K562 (cell line): Measurements from ENCODE around the gene TRABD2B. TPM values are rescaled to one million over a fixed set of nuclear protein-coding genes. Genes with fewer than 3 reads are reported as not detected.

Source experiments
- ATAC-seq: fragments of 200-7000 bp; cut with Tn5 transposase; 3 replicates; pipeline ENCODE4 v1.9.1; 2020; ENCODE audit warnings: moderate library complexity
- BruUV-seq: library from RNA; stranded (reverse); fragments of 400-500 nt; replicated peaks from 2 replicates; lab custom pipeline; 2021; lab: Mats Ljungman, UMichigan
- CTCF ChIA-PET: fragments of 300-600 bp; formaldehyde crosslinking; extraction: SDS; loops from one replicate; lab custom pipeline; 2021; ENCODE audit warnings: low intra/inter-chr PET ratio; lab: Yijun Ruan, JAX
- POLR2A ChIA-PET: fragments of 300-600, 350-650 bp; sonication (Branson Sonifier 250); formaldehyde crosslinking; extraction: SDS; loops from one replicate; lab custom pipeline; 2021; ENCODE audit warnings: antibody characterized with exemption, inconsistent platforms; lab: Yijun Ruan, JAX
- DNase-seq, 4 experiments: peaks; one replicate each; pipeline versions ENCODE4 v3.0.0 to v3.0.0-alpha.2; 2011 to 2018; ENCODE audit warnings: low spot score in 3 of 4, mixed read lengths in 3 of 4; ENCODE audit errors: extremely low read depth in 1 of 4
- FAIRE-seq: peaks from 2 replicates; lab custom pipeline; 2011; peaks lifted over from hg19 to GRCh38; lab: Jason Lieb, UNC
- H2AFZ ChIP-seq: 2 replicates; pipeline ENCODE4 v1.6.0; 2011; ENCODE audit warnings: low read depth, low read length, control low read depth, inconsistent platforms
- H3K27ac ChIP-seq: fragments of 200-600 bp; 3 replicates; pipeline ENCODE4 v1.8.0; 2011; ENCODE audit warnings: low read depth, mild to moderate bottlenecking, control low read depth, inconsistent platforms, low read length, moderate library complexity, mixed read lengths; ENCODE audit errors: extremely low read depth
- H3K27me3 ChIP-seq, 2 experiments: fragments of 300-600 bp in 1 of 2; 2 replicates in 1 of 2; 3 replicates in 1 of 2; pipeline versions ENCODE4 v1.6.0 to v1.8.0; 2011; ENCODE audit warnings: inconsistent platforms in 2 of 2, low read length in 2 of 2, mild to moderate bottlenecking in 1 of 2, mixed read lengths in 1 of 2, moderate library complexity in 1 of 2; ENCODE audit not compliant: control insufficient read depth in 2 of 2, insufficient read depth in 2 of 2
- H3K36me3 ChIP-seq: fragments of 300-600 bp; 3 replicates; pipeline ENCODE4 v1.8.0; 2011; ENCODE audit warnings: mild to moderate bottlenecking, low read length, inconsistent platforms; ENCODE audit not compliant: control insufficient read depth, insufficient read depth
- H3K4me1 ChIP-seq, 2 experiments: fragments of 200-600 bp in 1 of 2; replicated peaks in 1 of 2; 2 replicates in 1 of 2; 3 replicates in 1 of 2; pipeline versions ENCODE4 v1.5.1 to v1.8.0; 2011; ENCODE audit warnings: inconsistent platforms in 2 of 2, low read length in 2 of 2, mild to moderate bottlenecking in 1 of 2, mixed read lengths in 1 of 2, moderate library complexity in 1 of 2; ENCODE audit not compliant: control insufficient read depth in 2 of 2, insufficient read depth in 2 of 2
- H3K4me2 ChIP-seq: 2 replicates; pipeline ENCODE4 v1.6.1; 2011; ENCODE audit warnings: low read length, control low read depth, inconsistent platforms, mixed read lengths; ENCODE audit not compliant: insufficient read depth
- H3K4me3 ChIP-seq: fragments of 200-600 bp; sonication (generic), shearing (Covaris generic); 2 replicates; pipeline ENCODE4 v1.5.1; 2016; ENCODE audit warnings: control low read depth, inconsistent platforms
- H3K79me2 ChIP-seq: fragments of 200-600 bp; 3 replicates; pipeline ENCODE4 v1.8.0; 2011; ENCODE audit warnings: low read length, inconsistent platforms; ENCODE audit not compliant: control insufficient read depth, insufficient read depth
- H3K9ac ChIP-seq, 2 experiments: 2 replicates each; pipeline versions ENCODE4 v1.6.0 to v1.6.1; 2011; ENCODE audit warnings: low read depth in 2 of 2, low read length in 2 of 2, control low read depth in 1 of 2, inconsistent platforms in 1 of 2, mild to moderate bottlenecking in 1 of 2, mixed read lengths in 1 of 2; ENCODE audit not compliant: insufficient read depth in 1 of 2
- H3K9me1 ChIP-seq: one replicate; pipeline ENCODE4 v1.6.0; 2011; ENCODE audit warnings: inconsistent platforms, mild to moderate bottlenecking, low read length, moderate library complexity; ENCODE audit not compliant: control insufficient read depth, insufficient read depth
- H3K9me3 ChIP-seq: replicated peaks from 2 replicates; pipeline ENCODE4 v1.5.1; 2011; ENCODE audit warnings: low read depth, low read length, inconsistent platforms; ENCODE audit not compliant: control insufficient read depth, insufficient read depth
- H4K20me1 ChIP-seq: replicated peaks from 2 replicates; pipeline ENCODE4 v1.6.1; 2011; ENCODE audit warnings: low read length, inconsistent platforms, mixed read lengths; ENCODE audit not compliant: control insufficient read depth, insufficient read depth
- DDX20 ChIP-seq: fragments of 450-650 bp; IDR thresholded peaks from 2 replicates; pipeline ENCODE4 v1.6.1; 2016; ENCODE audit warnings: missing genetic modification characterization, low read depth, mild to moderate bottlenecking, missing compliant biosample characterization, moderate library complexity
- ETV6 ChIP-seq, 3 experiments: fragments of 150-350 bp in 1 of 3; sonication (generic) in 1 of 3; formaldehyde crosslinking in 1 of 3; IDR thresholded peaks; 2 replicates each; pipeline versions ENCODE4 v1.6.1 to v1.8.0; 2014 to 2022; ENCODE audit warnings: borderline replicate concordance in 2 of 3, low read depth in 2 of 3, antibody characterized with exemption in 1 of 3, low read length in 1 of 3, mild to moderate bottlenecking in 1 of 3, missing genetic modification reagents in 1 of 3
- FOXA3 ChIP-seq, 2 experiments: fragments of 450-650 bp in 1 of 2; sonication (generic) in 1 of 2; formaldehyde crosslinking; IDR thresholded peaks in 1 of 2; conservative IDR thresholded peaks in 1 of 2; 2 replicates each; pipeline versions ENCODE4 v1.4.0 to v1.8.0; 2020 to 2022; ENCODE audit warnings: mild to moderate bottlenecking in 2 of 2, missing genetic modification reagents in 1 of 2
- FOXK1 ChIP-seq: sonication (generic); formaldehyde crosslinking; IDR thresholded peaks from 2 replicates; pipeline ENCODE4 v1.8.0; 2022; ENCODE audit warnings: missing genetic modification reagents, mild to moderate bottlenecking, borderline replicate concordance
- GABPB1 ChIP-seq: sonication (generic); formaldehyde crosslinking; IDR thresholded peaks from 2 replicates; pipeline ENCODE4 v1.8.0; 2022; ENCODE audit warnings: mild to moderate bottlenecking, missing genetic modification reagents
- GABPB2 ChIP-seq: fragments of 250-450 bp; sonication (Bioruptor Pico); conservative IDR thresholded peaks from 2 replicates; pipeline ENCODE4 v1.5.1; 2021; ENCODE audit warnings: mild to moderate bottlenecking
- PPARD ChIP-seq: fragments of 250-450 bp; sonication (Bioruptor Pico); IDR thresholded peaks from 2 replicates; pipeline ENCODE4 v1.8.0; 2022; ENCODE audit warnings: inconsistent platforms, mild to moderate bottlenecking, moderate library complexity
- PRMT5 ChIP-seq: sonication (generic); formaldehyde crosslinking; IDR thresholded peaks from 2 replicates; pipeline ENCODE4 v1.5.0; 2020; ENCODE audit warnings: missing genetic modification reagents
- RBBP5 ChIP-seq: fragments of 200-600 bp; sonication (generic); IDR thresholded peaks from 2 replicates; pipeline ENCODE4 v1.6.1; 2012; ENCODE audit warnings: borderline replicate concordance, mild to moderate bottlenecking, low read length, control low read depth, inconsistent platforms; ENCODE audit not compliant: insufficient read depth, poor library complexity, severe bottlenecking
- SMARCA5 ChIP-seq: fragments of 450-650 bp; IDR thresholded peaks from 2 replicates; pipeline ENCODE4 v1.6.1; 2016
- TOE1 ChIP-seq, 2 experiments: fragments of 450-650 bp in 1 of 2; sonication (generic) in 1 of 2; formaldehyde crosslinking in 1 of 2; IDR thresholded peaks; 2 replicates each; pipeline versions ENCODE4 v1.7.1 to v1.8.0; 2016 to 2022; ENCODE audit warnings: borderline replicate concordance in 2 of 2, mild to moderate bottlenecking in 2 of 2, antibody characterized with exemption in 1 of 2, inconsistent platforms in 1 of 2, low read depth in 1 of 2, missing genetic modification reagents in 1 of 2, moderate library complexity in 1 of 2
- ZBTB34 ChIP-seq: fragments of 250-450 bp; sonication (Bioruptor Pico); IDR thresholded peaks from 2 replicates; pipeline ENCODE4 v1.8.0; 2021; ENCODE audit warnings: mild to moderate bottlenecking, moderate library complexity
- ZNF12 ChIP-seq: sonication (generic); formaldehyde crosslinking; IDR thresholded peaks from 2 replicates; pipeline ENCODE4 v1.4.0; 2020; ENCODE audit warnings: mild to moderate bottlenecking, missing genetic modification reagents
- WGBS: fragments of 100-300 bp; shearing (Covaris generic); methylation state at CpG from one replicate; pipeline ENCODE4 v1.1.6; 2016; ENCODE audit warnings: low coverage, mixed read lengths; ENCODE audit not compliant: insufficient coverage; ENCODE audit errors: missing lambda C conversion rate; 5-methylcytosine and 5-hydroxymethylcytosine counted together
- in situ Hi-C: fragments of 300-500 bp; cut with MboI; formaldehyde crosslinking; loops from 4 replicates; pipeline ENCODE4 v1.15.0; 2018; ENCODE audit warnings: inconsistent platforms, mixed read lengths
- intact Hi-C: fragments of 100-400 bp; cut with micrococcal nuclease; formaldehyde crosslinking; loops from 2 replicates; pipeline ENCODE4 v1.14.2; 2022
- polyA plus RNA-seq, 8 experiments: library from polyadenylated mRNA; depleted of rRNA in 4 of 8; stranded (reverse) in 5 of 8; unstranded in 3 of 8; fragments of >200 nt; fragmentation: Nextera tagmentation in 2 of 8; fragmentation: Illumina TruSeq in 1 of 8; extraction: Ambion mirVana in 2 of 8; extraction: Trizol in 1 of 8; gene quantifications; 2 replicates each; pipeline versions ENCODE4 v1.2.1 to v1.2.3, GENCODE V29; 2011 to 2014; ENCODE audit warnings: inconsistent platforms in 1 of 8, missing spikeins in 1 of 8
- total RNA-seq, 7 experiments: library from RNA; depleted of rRNA in 6 of 7; stranded (reverse); fragments of >200 nt in 6 of 7; fragmentation: Illumina TruSeq in 2 of 7; extraction: Trizol in 2 of 7; gene quantifications; 2 replicates each; pipeline versions ENCODE4 v1.2.1 to v1.2.3, GENCODE V29; 2011 to 2021; ENCODE audit warnings: low replicate concordance in 1 of 7
- TF ChIP-seq, protein P1 (sequence below): fragments of 450-650 bp; IDR thresholded peaks from 2 replicates; pipeline ENCODE4 v1.6.1; 2016; ENCODE audit warnings: borderline replicate concordance
- TF ChIP-seq, protein P2 (sequence below): sonication (generic); formaldehyde crosslinking; IDR thresholded peaks from 2 replicates; pipeline ENCODE4 v1.8.0; 2022; ENCODE audit warnings: mild to moderate bottlenecking, missing genetic modification reagents

Gene TRABD2B
- total and polyA plus RNA-seq, 9 of the 15 experiments (the other 6 are each of a cell fraction or from before 2014, with no cell fraction given): not detected

DNA sequence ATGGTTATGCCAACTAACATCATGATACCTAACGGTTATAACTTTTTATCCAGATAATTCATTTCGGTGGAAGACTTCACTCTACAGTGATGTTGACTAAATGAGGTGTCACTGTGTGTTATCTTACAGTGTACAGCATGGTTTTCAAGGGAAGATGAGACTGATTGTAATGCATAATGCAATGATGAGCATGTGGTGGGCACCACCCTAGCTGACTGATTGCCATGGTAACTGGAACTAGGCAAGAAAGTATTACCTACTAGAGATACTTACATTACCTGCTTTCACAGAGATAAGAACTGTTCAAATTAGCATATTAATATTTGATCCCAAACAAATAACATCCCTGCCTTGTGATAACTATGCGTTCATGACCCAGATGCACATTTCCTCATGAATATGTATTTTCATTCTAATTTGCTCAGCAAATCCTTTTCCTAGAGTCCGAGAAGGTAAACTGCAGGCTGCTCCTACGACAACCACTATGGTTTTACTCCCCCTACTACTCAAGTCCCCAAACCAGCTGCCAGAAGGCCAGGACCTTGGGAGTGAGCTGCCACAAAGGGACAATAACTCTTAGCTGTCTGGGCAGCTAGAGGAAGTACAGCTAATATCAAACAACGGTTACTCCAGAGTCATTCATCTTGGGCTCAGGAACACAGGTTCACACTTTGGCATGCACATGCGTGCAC is 29.2 kb downstream of the TRABD2B start:
- TF ChIP-seq ZBTB34 (CRISPR knock-in tag) (no peak), DDX20 (tag) (no peak), SMARCA5 (no peak), PRMT5 (CRISPR knock-in tag) (no peak), RBBP5 (no peak), FOXA3 (CRISPR knock-in tag; conservative IDR thresholded peaks at IDR 0.05 in 1 of 2, IDR thresholded peaks at IDR 0.05 in 1 of 2) (no peak), ETV6 (IDR thresholded peaks at IDR 0.05; ENCODE audit: borderline replicate concordance in 1 of 2, low read depth in 2 of 2, low read length in 1 of 2) (no peak), ETV6 (CRISPR knock-in tag; IDR thresholded peaks at IDR 0.05; ENCODE audit: borderline replicate concordance) (no peak), TOE1 (IDR thresholded peaks at IDR 0.05; ENCODE audit: borderline replicate concordance) (no peak), TOE1 (CRISPR knock-in tag; IDR thresholded peaks at IDR 0.05; ENCODE audit: borderline replicate concordance, low read depth) (no peak), PPARD (CRISPR knock-in tag) (no peak), FOXK1 (no peak), GABPB2 (CRISPR knock-in tag) (no peak), ZNF12 (CRISPR knock-in tag) (no peak), GABPB1 (CRISPR knock-in tag) (no peak)
- TF ChIP-seq, protein P1, sequence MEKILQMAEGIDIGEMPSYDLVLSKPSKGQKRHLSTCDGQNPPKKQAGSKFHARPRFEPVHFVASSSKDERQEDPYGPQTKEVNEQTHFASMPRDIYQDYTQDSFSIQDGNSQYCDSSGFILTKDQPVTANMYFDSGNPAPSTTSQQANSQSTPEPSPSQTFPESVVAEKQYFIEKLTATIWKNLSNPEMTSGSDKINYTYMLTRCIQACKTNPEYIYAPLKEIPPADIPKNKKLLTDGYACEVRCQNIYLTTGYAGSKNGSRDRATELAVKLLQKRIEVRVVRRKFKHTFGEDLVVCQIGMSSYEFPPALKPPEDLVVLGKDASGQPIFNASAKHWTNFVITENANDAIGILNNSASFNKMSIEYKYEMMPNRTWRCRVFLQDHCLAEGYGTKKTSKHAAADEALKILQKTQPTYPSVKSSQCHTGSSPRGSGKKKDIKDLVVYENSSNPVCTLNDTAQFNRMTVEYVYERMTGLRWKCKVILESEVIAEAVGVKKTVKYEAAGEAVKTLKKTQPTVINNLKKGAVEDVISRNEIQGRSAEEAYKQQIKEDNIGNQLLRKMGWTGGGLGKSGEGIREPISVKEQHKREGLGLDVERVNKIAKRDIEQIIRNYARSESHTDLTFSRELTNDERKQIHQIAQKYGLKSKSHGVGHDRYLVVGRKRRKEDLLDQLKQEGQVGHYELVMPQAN: no peak
- TF ChIP-seq, protein P2, sequence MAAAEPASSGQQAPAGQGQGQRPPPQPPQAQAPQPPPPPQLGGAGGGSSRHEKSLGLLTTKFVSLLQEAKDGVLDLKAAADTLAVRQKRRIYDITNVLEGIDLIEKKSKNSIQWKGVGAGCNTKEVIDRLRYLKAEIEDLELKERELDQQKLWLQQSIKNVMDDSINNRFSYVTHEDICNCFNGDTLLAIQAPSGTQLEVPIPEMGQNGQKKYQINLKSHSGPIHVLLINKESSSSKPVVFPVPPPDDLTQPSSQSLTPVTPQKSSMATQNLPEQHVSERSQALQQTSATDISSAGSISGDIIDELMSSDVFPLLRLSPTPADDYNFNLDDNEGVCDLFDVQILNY (CRISPR knock-in tag): no peak
- H3K27me3 ChIP-seq: no peaks in the 10 kb centered on the region
- ChIA-PET CTCF (no interaction called here), POLR2A (interaction anchor here (0.7 kb wide), 1 partner anchor 32 kb away, joined by 3 read pairs; no protein-coding TSS in a partner anchor)
- H3K4me1 ChIP-seq: no peaks in the 10 kb centered on the region
- no TSS peak for BruUV-seq
- H3K9ac ChIP-seq: no peak overlapping the region
- no peak overlapping the region for H2AFZ ChIP-seq
- intact Hi-C loops (no loop called here), in situ Hi-C loops (no loop called here)
- H3K4me3 ChIP-seq: no peak overlapping the region
- DNase-seq (no peak), ATAC-seq (no peak), FAIRE-seq (no peak)
- no peak overlapping the region for H3K27ac ChIP-seq
- H3K79me2 ChIP-seq: no peaks in the 10 kb centered on the region
- H3K4me2 ChIP-seq: no peak overlapping the region
- H3K9me3 ChIP-seq: no peaks in the 10 kb centered on the region
- no peaks in the 10 kb centered on the region; the same call in 1 of the 2 replicates for H4K20me1 ChIP-seq
- H3K36me3 ChIP-seq: no peaks in the 10 kb centered on the region
- H3K9me1 ChIP-seq: no peaks in the 10 kb centered on the region
- WGBS: 2% methylated on average over 7 of the region's 7 CpGs
